H4 (cell line): ENCODE data around the gene RUNX1. TPM values are rescaled to one million over a fixed set of nuclear protein-coding genes. Genes with fewer than 3 reads are reported as not detected.
A peak's percentile ranks its signal among the peaks of the same experiment; 100 is the strongest.

Experiments used
- DNase-seq: peaks from one replicate; pipeline ENCODE4 v3.0.0-alpha.2; 2015; ENCODE audit warnings: low spot score
- total RNA-seq: library from RNA; depleted of rRNA; stranded (reverse); fragments of >200 nt; shearing (Covaris generic); gene quantifications from 2 replicates; pipeline ENCODE4 v1.2.3, GENCODE V29; 2014

Gene RUNX1
- total RNA-seq, 1 experiment from 2014 or later: 4.6 TPM

DNA sequence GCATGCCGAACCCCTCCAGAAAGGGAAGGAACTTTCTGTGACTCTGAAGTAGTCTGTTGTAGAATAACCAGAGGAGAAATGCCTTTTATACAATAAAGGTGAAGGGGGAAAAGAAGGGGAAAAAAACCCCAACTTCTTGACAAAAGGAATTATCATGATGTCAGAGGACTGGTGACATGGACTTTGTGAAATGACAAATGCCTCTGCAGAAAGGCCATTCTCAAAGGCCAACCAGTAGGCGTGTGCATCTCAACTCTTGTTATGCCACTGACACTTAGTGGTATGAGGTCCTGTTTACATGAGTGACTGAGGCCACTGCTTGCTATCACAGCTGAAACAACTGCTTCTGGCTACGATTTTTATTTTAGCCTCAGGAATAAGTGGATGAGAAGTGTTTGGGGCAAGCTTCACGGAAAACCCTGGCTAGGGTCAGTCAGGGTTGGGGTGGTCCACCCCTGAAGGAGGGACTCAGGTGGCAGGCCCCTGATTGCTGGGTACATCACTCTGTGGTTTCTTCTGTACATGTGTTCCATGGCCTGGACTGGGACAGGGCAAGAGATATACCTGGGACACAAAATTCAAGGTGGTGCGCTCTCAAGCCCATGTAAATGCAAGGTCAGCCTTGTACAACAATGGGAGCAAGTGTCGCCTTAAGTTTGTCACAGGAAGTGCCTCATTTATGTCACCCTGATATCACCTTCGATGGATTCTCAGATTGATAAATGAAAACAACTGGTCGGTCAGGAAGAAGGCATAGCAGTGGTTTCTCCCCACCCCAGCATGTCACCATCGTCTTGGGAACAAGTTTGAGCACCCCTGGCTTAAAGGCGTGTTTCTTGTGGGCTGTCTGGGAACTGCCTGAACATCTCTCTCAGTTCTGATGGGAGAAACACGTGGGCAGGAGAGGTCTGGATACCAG, 12.4 kb downstream of the RUNX1 start:
- DNase-seq: no peak

DNA sequence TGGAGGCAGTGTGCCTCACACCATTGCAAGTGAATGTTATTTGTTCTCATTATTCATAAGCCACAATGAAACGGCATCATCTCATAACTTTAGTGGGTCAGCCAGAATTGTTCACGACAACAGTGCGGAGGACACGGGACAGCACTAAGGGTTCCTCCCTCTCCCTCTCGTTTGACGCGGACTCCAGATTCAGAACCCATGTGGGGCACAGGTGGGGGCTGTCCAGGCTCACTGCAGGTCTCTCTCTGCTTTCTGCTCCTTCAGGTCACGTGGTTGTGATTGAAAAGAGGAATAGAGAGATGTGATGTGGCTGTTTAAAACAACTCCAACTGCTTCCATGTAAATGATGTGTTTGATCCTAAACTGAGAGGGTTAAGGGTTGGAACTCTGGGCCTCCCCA, 13.5 kb downstream of the RUNX1 start:
- no peak for DNase-seq

DNA sequence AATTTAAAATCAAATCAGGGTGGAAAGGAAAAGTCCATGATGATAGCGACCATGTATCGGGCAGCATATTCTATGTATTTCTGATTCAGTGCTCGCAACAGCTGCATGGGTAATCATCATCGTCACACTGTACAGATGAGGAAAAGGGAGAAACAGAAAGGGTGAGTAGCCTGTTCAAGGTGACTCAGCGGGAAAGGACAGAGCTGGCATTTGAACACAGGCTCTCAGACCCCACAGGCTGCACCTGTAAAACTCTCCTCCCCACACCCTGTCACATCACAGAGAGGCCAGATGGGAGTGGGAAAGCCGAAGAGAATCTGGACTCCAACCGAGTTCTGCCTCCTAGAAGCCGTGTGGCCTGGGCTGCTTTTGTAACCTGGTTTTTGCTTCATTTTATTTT, 14.0 kb downstream of the RUNX1 start:
- no peak for DNase-seq

DNA sequence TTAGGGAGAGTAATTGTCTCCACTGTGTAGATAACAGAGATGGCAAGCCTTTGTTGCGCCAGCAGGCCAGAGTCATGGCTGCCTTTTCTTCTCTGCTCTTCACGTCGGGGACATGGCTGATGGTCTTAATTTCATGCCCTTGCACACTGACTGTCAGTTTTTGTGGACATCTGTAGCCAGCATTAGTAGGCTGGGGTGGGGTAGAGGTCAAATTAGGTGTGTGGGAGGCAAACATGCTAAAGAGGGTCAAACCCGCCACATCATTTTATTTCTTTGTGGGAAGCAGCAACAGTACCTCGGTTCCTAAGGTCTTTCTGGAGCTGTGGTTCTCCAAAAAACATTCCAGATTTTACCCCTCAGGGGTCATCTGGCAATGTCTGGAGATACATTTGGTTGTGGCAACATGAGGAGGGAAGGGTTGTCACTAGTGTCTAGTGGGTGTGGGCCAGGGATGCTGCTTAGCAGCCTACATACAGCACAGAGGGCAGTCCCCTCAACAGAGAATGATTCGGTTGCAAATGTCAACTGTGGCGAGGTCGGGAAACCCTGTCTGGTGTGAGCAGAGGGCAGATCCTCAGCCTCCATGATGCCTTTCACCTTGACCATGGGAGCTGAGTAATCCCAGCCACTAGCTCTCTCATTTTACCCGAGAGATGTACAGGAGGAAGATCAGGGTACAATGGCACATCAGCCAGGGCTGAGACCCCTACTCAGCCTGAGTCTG, 14.7 kb downstream of the RUNX1 start:
- no peak for DNase-seq

DNA sequence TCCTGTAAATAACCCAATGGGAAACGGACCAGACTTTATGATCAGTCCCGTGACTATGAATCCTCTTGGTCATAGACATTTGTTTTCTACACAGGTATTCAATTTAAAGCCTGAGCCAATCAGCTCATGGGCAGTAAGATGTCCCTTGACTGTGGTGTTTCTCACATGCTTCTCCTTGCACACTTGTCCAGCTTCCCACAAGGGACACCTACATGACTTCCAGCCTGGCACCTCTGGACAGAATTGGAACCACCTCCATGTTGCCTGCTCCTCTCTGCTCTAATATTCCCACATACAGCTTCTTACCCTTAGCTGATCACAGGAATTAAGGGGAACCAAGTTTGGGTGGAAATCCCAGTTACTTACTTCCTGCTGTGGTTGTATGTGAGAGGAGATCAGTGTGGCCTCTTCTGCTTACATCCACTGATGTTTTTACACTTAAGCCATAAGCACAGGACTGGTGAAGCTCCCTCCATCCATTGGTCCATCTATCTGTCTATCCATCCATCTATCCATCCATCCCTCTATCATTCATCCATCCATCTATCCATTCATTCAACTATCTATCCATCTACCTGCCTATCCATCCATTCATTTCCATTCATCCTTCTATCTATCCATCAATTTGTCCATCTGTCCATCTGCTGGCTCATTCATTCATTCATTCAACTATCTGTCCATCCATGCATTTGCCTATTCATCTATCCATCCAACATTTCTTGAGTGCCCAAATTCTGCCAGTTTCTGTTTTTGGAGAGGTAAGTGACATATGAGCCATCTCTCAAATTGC, 16.4 kb downstream of the RUNX1 start:
- no peak for DNase-seq

DNA sequence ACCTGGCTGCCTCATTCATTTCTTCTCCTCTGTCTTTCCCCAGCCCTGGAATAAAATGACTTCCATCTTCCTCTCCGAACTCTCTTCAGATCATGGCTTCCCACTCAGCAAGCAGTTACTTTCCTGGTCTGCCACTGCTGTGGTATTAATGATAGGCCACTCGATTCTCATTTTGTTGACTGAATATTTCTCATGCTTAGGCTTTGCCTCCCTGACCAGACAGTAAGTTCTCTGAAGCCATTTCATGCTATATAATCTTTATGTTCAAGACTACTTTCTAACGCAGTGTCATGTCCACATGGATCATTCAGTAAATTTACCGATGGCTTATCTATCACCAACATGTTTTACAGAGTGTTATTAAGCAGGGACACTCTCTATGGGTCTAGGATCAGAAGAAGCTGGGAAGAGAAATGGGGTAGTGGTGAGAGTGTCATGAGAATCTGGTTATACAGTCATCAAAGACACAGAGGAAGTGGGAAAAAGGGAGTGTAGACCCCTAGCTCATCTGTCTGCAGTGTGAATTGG, 20.6 kb downstream of the RUNX1 start:
- DNase-seq: no peak

DNA sequence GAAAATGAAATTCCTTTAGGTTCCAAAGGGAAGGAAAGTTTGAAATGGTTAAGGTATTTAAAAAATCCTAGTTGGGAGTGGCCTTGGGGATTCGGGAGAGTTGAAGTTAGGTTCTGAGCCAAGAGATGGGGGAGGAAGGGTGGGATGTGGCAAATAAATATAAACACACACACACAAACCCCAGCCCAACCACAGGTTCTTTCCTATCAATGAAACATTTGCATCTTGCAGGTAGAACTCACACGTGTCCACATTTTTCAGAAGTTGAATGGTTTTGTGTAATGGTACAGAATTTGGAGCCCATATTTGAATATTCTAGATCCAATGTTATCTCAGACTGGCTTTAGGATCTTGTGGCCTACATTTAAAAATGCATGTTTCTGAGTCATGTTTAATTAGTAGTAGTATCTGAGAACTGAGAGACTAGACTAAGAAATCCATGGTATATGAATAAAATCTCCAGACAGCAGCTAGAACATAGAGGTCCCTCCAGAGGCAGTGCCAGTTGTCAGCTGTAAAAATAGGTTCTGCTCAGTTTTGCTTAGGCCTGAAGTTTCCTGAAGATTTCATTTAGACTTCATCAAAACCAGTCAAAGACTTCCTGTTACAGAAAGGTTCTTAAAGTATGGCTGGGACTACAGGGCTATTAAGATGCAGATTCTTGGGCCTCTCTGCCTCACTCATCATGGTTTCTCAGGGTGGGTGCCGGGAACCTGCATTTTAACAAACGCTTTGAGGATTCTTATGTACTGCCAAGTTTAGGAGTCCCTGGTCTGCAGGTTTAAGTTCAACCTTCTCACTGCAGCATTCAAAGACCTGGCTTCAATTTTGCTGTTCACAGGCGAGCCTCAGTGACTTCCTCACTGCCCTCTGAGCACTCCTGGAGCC, 21.3 kb downstream of the RUNX1 start:
- no peak for DNase-seq

DNA sequence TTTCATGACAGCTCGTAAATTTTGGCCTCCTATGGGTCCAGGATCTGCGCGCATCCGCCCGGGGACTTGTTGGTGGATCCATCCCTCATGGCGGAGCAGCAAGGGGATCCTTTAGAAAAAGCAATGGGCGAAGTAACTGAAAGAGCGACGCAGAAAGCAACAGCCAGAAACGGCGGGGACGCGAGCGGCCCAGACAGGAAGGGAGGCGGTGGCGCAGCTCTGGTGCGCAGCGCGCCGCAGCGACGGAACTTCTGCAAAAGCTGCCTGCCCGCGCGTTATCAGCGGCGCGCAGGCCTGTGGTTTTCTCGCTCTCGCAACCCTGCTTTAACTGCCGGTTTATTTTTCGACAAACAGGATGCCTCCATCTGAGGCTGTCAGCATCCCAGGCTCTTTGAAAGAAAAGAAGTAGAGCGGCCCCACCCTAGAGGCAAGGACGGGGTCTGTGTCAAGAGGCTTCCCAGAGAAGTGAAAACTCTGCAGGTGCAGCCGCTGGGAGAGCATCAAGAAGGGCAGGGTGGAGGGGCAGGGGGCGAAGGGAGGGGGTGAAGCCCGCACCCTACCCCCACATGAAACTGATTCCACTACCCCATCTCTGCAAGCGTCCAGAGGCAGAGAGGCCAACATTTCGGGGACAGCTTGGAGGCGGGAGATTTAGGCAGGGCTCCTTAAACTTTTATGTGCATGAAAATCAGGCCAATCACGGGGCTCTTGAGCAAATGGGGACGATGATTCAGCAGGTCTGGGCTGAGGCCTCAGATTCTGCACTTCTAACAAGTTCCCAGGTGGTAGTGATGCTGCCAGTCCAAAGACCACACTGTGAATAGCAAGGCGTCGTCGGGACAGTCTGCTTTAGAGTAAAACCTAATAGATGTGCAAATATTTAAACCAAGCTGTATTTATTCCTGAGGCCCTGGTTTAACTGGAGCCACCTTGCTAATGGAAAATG, 22.2 kb downstream of the RUNX1 start:
- DNase-seq: peak; percentile 27

DNA sequence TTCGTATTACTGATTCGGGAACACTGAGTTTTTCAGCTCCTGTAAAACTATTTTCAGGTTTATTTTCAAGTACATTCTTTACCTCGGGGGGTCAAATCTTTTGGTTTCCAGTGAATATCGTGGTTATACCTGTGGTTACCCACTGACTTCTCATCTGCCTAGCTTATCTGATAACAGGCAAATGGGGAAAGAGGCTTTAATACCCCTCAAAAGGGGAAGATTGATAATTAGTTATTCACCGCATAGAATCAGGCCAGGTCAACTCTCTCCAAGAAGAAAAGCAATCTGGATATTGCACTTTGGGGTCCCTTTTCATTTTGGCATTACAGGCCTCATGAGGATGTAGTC, 23.0 kb downstream of the RUNX1 start:
- no peak for DNase-seq

DNA sequence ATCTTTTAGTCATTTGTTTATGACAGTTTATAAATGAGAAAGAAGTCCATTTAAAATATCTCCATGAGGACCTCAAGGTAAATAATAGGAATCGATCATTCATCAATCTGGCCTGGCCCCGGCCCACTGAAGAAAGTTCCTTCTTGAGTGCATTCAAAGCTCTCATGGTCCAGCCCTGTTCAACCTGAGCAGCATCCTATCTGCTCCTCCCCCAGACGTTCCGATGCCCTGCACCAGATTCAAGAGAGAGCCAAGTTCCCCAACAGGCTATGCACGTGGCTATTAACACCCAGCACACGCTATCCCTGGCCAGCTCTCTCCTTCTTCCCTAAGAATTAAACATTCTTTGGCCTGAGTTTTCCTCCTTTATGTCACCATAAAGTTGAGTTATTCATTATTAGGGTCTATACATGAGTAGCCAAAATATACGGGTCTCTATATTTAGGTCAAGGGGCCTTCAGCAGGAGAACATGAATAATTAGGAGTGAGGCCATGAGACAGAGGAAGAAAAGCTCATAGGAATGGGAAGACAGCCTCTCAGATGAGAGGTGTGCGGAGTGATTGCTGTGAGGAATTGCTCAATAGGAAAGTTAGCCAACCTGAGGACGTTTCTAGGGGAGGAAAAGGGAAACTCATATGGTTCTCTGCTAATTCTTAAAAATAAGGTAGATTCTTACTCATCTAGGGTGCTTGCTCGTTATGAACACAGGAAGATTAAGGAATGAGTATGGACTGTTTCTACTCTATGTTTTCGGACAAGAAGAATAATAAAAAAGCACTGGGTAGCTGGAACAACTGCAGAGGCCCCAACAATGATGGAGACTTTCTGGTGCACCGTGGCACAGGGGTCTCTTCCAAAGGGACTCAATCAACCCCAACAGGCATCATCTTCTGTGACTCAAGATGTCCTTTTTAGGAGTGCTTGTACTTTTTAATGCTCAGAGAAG, 23.6 kb downstream of the RUNX1 start:
- no peak for DNase-seq

DNA sequence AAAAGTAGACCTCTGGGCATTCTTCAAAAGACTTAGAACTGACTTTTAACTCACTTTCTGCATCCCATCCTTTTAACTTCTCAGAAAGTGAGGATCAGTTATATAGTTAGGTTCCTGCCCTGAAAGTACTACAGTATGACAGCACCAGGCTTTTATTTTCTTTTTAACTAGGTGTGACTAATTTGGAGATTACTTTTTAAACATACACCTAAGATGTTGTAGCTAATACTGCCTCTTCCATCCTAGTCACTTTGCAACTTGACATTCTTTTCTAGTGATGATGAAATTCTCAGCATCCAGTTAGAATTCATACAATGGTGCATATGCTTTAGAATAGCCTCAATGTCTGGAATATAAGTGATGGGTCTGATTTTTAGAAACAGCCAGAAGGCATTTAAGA, 24.6 kb downstream of the RUNX1 start:
- no peak for DNase-seq

DNA sequence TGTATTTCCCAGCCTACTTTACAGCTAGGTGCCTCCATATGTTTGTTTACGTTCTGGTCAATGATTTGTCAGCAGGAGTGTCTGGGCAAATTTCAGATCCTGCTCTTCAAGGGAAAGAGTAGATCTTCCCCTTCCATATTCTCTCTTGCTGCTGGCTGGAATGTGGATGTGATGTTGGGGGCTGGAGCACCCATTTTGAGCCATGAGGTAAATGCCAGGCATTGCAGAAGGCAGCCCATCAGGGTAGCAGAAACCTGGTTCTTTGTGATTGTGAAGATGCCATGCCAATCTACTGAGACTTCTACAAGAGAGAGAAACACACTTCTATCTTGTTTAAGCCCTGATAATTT, 25.1 kb downstream of the RUNX1 start:
- no peak for DNase-seq

DNA sequence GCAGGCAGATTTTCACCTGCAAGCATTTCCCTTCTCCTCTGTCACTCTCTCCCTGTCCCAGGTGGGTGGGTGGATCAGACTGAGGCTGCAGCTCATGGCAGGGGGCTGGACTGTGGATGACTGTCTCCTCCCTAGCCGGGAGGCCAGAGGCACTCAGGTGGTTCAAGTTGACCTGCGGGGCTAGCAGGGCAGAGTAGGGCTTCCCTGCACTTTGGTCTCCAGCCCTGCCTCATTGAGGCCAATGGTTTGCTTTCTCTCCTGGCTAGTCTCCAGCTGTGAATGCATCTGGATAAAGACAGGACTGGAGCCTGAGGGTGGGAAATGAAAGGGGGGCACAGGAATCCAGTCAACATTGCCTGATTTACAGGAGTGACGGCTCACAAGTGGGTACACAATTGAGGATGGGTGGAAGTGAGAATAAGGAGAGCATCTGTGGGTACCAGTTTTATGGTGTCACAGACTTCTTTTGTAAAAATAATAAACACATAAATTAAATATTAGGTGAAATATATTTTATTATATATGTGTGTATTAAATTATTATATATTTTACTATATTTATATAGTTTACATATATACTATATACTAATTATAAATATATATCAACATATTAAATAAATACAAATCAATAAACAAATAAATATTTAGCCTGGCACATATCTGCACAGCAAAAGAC, 25.6 kb downstream of the RUNX1 start:
- DNase-seq: no peak

DNA sequence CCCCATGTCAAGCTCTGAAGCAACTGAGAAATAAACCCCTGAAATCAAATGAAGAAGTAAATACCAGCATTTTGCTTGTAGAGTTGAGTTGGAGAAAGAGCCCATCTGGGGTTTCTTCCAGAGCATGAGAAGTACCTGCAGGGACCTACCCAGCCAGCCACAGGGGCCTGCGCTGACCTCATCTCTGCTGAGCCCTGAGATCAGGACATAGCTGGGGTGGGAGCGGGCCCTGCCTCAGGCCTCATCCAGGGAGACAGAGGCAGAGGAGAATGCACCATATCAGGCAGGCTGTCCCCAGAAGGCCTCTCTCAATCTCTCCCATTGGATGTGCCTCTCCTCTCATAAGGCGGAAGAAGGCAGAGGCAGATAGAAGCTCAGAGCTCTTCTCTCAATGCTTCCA, 27.6 kb downstream of the RUNX1 start:
- DNase-seq: no peak

DNA sequence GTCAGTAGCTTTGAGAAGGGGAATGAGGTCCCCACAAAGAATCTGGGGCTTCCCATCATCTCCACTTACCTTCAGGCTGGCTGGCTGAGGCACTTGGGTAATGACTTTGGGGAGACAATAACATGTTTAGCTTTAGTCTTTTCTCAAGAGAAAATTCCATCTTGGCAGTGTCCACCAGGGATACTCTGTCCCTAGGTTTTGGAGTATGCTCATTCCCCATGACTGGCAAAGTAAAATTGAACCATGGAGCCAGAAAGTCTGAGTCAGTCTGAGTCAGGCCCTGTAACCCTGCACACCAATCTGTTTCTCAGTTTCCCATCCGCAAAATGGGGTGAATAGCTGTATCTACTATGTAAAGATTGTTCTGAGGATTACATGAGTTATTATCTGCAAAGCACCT, 28.2 kb downstream of the RUNX1 start:
- no peak for DNase-seq

DNA sequence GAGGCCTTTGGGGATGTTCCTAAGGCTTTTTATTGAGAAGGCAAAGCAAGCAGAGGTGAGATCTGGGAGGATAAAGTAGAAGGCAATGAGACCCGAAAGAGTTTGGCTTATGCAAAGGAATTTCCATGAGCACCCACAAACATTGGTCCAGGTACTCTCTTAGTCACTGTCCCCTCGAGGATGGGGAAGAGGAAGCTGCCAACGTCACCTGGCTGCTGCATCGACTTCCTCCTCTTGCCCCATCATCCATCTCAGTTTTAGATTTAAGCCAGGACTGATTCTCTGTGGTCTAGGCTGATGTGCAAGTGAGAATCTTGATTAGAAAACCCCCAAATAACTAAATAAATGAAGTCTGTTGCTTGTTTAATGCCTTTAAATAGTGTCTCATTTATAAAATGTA, 28.7 kb downstream of the RUNX1 start:
- no peak for DNase-seq

DNA sequence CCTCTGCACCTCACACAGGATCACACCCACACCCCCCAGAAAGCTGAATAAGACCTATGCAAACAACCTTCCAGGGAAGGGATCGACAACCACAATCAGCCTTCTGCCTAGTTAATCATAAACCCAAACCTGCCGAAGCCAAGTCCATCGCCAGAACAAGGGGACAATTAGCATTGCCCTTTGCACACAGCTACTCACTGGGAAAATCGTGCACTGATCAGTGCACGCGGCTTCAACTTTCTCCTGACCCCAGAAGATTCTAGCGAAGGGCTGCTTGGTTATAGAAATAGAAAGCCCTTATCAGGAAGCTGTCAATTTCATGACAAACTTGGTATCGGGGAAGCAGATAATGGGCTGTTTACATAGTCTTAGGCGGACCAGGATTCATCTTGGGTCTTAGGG, 29.5 kb downstream of the RUNX1 start:
- DNase-seq: no peak

DNA sequence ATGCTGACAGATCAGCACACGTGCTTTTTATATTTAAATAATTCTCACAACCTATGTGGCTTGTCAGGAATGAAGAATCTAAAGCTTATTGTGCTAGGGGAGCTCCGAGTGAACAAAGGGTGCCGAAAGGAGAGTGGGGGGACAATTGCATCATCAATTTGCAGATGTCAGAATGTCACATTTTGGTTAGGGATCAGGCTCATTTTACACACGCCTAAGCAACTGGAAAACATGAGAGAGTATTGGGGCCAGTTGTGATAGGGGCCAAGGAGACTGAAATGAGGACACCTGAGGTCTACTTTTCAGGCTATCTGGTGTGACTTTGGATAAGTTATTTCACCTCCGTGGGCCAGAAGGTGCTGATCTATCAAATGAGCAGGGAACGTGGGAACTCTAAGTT, 31.8 kb downstream of the RUNX1 start:
- no peak for DNase-seq
